DMS53 treated with DMSO at 0.1 percent for 48 hours (cell line): ENCODE results near the gene KRT27.

ENCODE experiments used
- DNase-seq: peaks from one replicate; lab custom pipeline; 2025; ENCODE audit not compliant: unreplicated experiment; lab: John Stamatoyannopoulos, UW

Gene KRT27

DNA sequence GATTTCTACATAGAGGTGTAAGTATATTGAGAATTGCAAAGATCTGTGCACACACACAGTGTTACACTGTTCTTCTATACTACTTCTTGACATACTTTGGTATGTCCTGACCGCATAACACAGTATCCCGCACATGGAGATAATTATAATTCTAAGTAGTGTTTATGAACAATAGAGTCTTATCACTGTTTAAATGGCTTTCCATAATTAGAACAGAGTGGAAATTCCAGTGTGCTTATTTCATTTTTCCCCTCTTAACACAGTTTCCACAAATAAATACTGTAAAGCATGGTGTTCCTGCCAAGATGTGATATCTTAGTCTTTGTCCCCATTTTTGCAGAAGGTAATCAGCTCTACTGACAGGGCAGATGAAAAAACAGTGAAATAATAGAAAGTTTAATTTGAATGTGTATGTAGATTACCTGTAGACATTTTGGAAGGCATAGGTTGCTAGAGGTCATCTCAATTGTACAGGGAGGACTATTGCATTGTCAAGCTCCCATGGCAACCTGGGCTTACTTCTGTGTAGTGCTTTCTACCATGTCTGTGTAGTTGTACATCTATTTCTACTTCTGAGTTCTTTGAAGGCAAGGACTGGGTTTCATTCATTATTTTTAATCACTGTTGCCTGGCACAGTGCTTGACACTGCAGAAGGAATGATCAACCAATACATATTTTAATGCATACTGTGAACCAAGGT is 27.5 kb upstream of the KRT27 start:
- DNase-seq = no peak

DNA sequence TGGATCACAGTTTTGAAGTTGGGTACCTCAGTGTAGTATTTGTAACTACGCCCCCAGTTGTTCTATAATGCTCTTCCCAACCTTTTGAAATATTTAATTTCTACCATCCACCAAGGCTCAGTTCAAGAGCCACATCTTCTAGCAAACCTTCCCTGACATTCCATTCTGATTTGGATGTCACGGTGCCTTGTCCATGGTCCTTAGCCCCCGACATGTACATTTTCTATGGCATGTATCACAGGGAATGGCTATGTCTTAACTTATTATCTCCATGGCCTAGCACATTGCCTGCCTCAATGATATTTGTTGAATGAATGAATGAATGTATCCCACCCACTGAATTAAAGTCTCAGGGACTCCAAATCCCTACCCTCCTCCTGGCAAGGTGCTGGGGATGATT is 23.8 kb upstream of the KRT27 start:
- no peak for DNase-seq

DNA sequence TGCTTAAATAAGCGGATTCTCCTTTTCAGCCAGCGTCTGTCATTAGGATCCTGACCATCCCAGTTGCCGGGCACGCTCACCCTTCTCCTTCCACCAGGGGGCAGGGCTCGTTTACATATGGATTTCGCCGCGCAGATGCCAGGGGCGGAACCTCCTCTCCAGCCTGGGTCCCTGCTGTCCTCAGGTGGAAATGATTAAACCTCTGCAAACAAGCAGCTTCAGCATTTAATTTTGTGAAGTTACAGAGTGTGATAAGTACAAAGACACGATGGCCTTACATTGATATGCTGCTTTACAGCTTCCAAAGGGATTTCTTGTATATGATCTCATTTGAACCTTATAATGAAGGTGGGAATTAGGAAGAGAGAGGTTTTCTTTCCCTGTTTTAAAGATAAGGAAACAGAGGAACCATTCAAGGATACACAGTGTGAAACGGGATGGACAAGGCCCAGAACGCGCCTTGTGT is 21.3 kb upstream of the KRT27 start:
- DNase-seq = peak; percentile 78

DNA sequence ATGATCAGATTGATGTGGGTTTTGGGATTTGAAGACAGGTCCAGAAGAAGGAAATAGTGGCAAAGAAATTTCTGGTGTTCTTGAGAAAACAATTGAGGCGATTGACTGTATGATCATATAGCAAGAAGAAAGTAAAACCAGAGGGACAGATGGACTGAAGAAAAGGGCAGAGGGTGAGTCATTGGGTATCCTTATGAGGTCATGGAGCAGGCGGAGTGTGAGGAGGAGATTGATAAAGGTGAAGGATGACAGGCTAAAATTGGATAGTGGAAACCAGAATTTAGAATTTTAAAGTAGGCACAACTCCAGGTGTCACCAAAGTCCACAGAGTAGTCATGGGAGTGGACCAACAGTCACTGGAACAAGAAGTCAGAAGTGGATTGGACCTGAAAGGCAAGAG is 18.8 kb upstream of the KRT27 start:
- DNase-seq = no peak

DNA sequence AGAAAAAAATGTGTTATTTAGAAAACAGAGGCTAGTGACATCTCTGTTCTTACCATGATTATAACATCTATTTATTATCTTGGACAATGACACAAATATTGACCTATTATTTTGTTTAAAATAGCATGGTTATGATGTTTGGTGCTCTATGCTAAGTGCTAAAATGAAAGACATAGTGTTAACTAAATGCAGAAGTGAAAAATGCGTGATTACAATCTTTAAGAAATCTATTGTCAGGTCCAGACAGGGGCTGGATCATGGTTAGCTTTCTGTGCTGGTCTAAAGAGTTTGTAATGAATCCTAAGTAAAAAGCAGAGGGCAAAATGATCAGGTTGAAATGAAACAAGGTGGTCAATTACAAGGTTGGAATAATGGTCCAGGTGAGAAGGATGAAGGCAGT is 18.0 kb upstream of the KRT27 start:
- no peak for DNase-seq

DNA sequence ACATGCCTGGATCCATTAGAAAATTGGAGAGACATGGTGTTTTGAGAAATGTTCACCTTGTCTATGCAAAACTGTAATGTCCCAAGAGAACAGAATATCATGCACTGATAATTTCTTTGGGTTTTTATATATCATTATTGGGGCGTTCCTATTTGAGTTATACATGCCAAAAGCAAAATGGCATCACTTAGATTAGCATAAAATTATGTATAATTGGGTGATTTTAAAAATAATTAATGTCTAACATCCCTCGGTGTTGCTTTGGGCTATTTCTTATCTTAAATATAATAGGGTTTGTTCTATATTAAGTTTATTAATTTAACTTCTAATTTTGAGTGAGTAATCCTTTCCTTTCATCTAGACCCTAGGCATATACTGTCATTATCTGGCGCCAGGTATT is 17.5 kb upstream of the KRT27 start, which contains the start of gene KRT28:
Gene KRT28, minus strand, starts transcription at position 101 of the 400 bp plus-strand sequence. Its CDS starts 66 bp downstream, at position 35.
- DNase-seq = no peak

DNA sequence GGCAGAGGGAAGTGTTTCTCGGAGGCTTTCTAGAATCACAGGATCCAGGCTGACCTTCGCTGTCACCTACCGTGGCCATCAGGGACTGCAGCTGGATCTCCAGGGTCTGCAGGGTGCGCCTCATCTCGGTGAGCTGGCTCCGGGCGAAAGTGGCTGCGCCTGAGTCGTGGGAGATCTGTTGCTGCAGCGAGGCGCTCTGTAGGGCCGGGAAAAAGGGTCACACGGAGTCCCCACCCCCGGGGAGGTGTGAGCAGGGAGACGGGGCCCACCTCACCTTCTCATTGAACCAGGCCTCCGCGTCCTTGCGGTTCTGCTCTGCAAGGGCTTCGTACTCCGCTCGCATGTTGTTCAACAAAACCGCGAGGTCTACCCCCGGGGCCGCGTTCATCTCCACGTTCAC is 14.5 kb upstream of the KRT27 start:
- DNase-seq = no peak

DNA sequence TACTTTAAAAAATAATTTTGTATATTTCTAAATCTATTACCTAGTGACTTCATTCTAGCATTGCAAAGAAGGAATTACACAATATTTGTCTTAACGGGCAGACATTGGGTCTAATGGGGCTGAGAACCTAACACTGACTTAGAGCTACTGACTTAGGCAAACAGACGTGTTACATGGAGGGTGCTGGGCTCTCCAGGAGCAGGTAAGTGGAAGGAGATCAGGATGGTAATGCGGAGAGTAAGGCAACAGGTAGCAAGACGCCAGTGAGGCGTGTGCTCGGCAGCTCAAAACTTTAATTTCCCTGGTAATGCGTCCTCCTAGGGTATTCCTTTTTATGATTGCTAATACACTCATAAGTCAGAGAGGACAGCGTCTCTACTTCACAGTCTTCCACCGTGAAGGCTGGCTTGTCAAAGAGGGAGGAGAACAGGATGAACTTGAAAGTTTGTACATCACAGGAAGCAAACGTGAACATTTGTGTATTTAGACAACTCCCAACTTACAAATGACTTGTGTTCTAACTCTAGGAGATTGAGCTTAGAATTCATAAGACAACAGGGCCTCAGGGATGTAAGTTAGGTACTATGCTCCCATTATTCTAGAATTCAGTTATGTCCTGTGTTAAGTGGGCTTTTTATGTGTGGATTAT is 12.8 kb upstream of the KRT27 start:
- no peak for DNase-seq

DNA sequence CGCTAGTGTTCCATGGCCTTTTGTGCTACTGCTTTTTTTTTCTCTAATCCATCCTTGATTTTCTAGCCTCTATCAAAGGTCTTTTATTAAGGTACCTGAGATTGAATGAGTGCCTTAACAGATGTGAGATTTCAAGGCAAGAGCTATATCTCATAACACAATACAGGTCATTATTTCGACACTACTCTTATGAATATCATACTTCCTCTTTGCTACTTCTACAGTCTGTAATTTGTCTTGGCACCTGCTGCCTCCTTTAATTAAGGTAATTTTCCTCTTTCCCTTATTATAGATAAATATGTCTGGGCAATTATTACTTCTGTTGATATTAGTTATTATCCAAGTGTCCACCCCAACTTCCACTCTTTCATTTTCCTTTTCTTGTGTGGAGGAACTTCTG is 12.1 kb upstream of the KRT27 start:
- no peak for DNase-seq

DNA sequence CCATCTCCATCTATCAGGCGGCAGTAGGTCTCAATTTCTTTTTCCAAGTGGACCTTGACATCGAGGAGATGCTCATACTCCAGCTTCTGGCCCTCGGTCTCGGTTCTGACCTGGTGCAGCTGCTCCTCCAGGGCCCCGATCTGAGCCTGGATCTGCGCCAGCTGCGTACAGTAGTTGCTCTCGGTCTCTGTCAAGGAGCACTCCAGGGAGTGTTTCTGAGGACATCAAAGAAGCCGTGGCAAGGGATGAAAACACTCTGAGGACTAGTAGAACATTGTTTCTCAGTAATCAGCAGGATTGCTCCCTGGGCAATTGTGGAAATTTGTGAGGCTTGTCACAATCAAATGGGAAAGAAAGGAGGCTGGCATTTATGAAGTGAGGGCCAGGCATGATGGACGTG is 11.5 kb upstream of the KRT27 start:
- no peak for DNase-seq

DNA sequence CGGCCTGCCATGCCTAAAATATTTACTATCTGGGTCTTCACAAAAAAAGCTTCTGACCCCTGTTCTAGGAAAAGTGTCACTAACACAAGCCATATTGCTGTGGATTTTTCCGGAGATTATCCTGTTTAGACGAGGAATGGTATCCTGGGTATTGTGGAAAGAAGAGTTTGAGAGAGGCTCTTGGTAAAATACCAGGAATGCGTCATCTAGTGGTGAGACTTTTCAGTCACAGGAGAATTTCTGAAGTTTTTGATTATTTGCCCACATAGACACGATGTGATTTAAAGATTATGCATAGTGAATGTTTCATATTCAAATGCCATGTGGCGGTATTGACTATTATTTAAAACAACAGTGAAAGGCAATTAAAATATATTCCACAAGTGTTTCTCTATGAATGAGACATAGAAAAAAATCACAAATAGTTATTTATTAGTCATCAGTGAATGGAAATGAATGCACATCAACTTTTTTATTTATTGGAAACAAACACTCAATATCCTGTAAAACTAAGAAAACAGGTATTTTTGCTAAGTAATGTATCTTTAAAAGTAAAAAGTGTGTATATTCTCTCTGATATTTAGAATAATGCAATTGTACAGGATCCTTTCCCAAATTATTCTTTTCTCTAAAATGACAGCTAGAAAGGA is 9.6 kb upstream of the KRT27 start:
- DNase-seq = peak; percentile 17

DNA sequence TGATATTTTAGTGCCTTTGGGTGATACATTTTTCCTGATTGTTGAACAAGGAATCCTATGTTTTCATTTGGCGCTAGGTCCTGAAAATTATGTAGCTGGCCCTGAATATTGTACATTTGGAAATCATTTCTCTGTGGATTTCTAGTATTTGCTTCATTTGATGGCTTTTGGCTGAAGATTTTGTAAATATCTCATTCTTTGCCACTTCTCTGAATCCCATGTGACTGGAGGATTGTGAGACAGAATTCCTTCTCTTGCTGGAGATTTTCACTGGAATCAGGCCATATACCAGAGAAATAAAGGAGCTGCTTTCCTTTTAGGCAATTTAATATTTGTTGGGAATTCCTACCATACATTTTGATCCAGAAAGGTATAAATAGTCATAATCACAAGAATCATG is 8.8 kb upstream of the KRT27 start:
- DNase-seq = no peak

DNA sequence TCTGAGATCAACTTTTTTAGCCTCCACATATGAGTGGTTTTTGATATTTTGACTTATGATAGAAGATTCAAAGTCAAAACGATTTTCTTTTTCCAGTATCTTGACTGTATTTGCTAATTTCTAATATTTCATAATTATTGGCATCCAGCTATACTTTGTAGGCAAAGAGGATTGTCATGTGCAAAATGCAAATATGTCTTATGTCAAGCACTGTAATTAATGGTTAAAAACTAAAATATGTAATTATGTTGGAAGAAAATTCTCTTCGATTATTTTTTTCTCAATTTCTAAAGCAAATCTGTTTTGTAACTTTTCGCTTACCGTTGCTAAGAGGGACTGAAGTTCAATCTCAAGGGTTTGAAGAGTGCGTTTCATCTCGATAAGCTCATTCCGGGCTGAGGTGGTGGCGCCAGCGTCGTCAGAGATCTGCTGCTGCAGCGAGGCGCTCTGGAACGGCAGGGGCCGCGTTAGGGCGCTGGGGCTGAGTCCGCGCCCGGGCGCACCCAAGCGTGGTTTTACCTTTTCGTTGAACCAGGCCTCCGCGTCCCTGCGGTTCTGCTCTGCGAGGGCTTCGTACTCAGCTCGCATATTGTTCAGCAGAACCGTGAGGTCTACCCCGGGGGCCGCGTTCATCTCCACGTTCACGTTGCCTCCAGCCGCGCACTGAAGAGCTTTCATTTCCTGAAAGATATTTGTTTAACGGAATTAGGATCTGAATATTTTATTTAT is 3.0 kb downstream of the KRT27 start:
- peak; percentile 22 for DNase-seq

DNA sequence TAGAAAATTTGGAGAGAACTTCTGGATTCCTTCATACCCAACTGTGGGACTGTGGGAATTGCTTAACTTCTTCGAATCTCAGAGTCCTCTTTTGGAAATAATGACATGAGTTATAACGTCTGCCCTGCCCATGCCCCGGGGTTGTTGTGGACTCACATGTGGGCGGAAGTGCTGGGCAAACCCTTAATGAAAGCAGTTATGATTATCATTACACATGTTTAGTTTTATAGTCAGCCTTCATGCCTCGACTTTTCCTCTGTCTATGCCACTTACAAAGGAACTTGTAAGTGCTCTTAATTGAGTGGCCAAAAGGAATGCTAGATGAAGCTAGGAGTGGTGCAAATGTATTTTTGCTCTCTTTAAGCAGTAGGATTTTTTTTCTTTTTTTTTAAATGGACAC is 3.9 kb downstream of the KRT27 start:
- no peak for DNase-seq

DNA sequence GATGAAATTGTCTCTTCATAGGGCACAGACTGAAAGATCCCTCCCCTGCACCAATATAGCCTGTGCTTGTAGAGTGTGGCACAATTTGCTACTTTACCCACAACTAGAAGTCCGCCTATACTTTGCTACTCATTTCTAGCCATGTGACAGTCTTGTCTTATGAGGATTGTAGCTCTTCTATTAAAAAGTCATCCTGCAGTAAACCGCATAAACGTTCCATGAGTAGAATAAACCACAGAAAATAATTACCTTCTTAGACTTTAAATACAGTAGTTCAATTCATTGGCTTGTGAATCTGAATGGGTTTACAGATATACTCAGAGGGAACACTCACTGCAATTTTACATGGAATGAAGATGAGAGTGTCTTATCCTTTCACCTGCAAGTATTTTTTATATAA is 4.4 kb downstream of the KRT27 start:
- no peak for DNase-seq

DNA sequence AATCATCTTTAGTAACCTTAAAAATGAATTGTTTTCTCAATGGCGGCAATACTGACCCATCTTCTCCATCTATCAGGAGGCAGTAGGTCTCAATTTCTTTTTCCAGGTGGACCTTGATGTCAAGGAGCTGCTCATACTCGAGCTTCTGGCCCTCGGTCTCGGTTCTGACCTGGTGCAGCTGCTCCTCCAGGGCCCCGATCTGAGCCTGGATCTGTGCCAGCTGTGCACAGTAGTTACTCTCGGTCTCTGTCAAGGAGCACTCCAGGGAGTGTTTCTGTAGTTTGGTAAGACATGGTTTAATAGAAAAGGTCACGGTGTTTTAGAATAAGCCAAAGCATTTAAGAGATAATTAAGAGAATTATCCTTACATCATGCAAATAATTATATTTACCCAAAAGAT is 4.9 kb downstream of the KRT27 start:
- no peak for DNase-seq

DNA sequence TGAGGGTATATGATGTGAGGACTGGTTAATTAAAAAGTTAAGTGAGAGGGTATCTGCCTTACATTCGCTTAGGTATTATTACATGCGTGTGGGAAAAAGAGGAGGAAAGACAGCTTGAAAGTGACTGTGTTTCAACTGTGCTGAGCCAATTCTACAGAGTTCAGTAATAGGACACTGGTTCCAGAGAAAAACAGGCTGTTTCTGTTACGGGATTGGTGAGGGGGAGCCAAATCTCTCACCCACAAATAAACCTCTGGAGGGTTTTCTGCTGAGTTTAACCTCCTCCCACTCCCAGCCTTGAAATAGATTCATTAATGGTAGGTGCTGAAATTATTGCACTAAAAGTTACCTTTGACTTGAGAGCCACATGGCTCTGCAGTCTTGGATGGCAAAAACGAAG is 6.4 kb downstream of the KRT27 start:
- DNase-seq = no peak

DNA sequence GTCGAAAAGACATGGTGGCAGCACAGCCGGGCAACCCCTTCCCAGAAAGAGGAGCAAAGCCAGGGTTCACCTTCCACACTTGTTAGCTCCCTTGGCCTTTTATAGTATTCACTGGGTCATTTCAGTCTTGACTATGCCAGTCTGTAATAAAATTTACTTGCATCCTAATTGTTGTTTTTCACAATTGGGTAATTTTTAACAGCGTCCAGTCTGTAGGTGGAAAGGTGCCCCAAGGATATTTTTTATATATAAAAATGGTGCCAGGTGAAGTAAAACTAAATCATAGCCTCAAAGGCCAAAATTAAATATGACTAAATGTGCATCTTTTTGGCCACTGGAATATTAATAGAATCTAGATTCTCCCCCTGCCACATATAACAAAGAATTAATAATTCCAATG is 10.2 kb downstream of the KRT27 start, which contains the start of gene KRT26:
Gene KRT26, minus strand, starts transcription at position 101 of the 400 bp plus-strand sequence. Its CDS starts 88 bp downstream, at position 13.
- no peak for DNase-seq

DNA sequence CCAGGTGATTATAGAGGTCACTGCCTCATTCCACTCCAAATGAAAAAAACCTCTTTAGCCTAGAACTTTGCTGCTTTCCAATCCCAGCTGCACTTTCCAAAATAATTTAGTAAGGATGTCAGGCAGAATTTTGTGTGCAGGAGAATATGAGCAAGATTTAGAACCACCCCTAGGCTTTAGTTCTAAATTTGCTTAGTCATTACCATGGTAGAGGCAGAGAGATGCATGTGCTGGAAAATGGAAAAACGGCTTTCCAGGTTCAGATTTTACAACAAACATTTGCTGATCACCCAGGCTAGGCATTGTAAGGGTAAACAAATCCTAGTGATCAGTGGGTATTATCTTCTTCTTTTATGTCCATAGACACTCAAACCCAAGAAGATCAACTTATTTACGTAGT is 16.7 kb downstream of the KRT27 start:
- DNase-seq = no peak

DNA sequence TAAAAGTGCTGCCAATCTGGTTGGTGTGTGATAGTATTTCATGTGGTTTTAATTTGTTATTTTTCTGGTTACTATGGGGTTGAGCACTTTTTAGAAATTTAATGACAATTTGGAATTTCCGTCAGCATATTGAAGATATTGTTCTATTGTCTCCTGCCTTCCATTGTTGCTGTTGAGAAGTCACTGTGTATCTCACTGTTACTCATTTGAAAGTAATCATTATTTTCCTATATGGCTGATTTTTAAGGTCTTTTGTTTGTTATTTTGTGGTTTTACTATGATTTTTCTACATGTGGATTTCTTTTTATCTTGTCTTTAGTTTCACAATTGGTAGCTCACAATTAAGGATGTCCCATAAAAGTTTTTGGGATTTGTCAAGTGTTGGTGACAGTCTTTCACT is 18.6 kb downstream of the KRT27 start:
- no peak for DNase-seq
